Mucosa of stomach (tissue), 1 donor: ENCODE measurements around the gene TBX3.

ENCODE experiments used
- H3K27me3 ChIP-seq: one replicate; pipeline ENCODE4 v1.7.0; 2013; ENCODE audit warnings: mild to moderate bottlenecking, low read length; ENCODE audit not compliant: control insufficient read depth, insufficient read depth
- H3K36me3 ChIP-seq: one replicate; pipeline ENCODE4 v1.7.0; 2013; ENCODE audit warnings: low read length; ENCODE audit not compliant: control insufficient read depth, insufficient read depth
- H3K4me1 ChIP-seq: one replicate; pipeline ENCODE4 v1.7.0; 2013; ENCODE audit warnings: mild to moderate bottlenecking, low read length; ENCODE audit not compliant: control insufficient read depth, insufficient read depth
- H3K4me3 ChIP-seq: one replicate; pipeline ENCODE4 v1.7.0; 2013; ENCODE audit warnings: low read length
- H3K9ac ChIP-seq: one replicate; pipeline ENCODE4 v1.7.0; 2013; ENCODE audit warnings: mild to moderate bottlenecking, low read length, moderate library complexity
- H3K9me3 ChIP-seq: one replicate; pipeline ENCODE4 v1.7.0; 2013; ENCODE audit warnings: mild to moderate bottlenecking, low read length, moderate library complexity; ENCODE audit not compliant: control insufficient read depth
- donor health status: Pancreatic carcinoma.

Gene TBX3

DNA sequence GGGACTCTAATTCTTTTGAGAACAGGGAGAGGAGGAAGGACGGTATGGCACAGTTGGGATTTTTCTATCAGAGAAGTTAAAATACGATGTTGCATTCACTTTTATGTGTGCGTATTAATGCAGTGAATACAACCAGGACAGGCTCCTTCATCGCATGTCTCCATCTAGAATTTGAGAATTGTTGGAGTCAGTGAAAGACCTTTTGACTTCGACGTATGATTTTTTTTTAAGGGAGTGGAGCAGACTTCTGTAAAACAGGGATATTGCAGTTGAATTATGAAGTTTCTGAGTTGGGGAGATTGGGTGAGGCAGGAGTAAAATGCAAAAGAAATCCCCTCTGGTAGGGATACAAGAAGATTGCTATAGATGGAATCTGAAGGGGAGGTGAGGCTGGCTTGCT is 9.6 kb upstream of the TBX3 start:
- no peaks in the 10 kb centered on the region for H3K9me3 ChIP-seq
- no peak overlapping the region for H3K4me3 ChIP-seq
- H3K9ac ChIP-seq: no peak overlapping the region
- H3K36me3 ChIP-seq: no peaks in the 10 kb centered on the region
- H3K27me3 ChIP-seq: peaks cover 100% of the 10 kb centered on the region
- peaks cover 14% of the 10 kb centered on the region for H3K4me1 ChIP-seq

DNA sequence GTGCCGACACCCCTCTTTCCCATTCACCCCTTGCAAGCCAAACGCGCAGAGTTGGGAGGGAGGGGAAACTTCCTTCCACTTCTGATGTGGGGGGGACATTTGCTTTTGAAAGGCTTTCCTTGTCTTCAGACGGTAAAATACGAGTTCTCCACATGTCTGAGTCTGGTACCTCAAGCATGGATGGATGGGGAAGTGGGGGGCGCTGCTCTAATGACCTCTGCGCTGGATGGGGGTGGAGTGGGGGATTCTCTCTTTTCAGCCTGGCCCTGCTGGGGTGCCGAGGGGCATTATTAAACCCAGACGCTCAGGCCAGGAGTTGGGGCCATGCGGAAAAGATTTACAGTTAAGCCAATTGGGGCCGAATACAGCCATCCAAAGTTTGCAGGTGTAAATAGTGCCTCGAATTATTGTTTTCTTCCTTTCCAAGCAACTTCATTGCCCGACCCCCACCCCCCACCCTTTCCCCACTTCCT is 9.1 kb upstream of the TBX3 start:
- H3K9me3 ChIP-seq: no peaks in the 10 kb centered on the region
- H3K27me3 ChIP-seq: peaks cover 100% of the 10 kb centered on the region
- H3K4me1 ChIP-seq: peaks cover 14% of the 10 kb centered on the region
- H3K4me3 ChIP-seq: no peak overlapping the region
- no peaks in the 10 kb centered on the region for H3K36me3 ChIP-seq
- peak overlapping the region; percentile 6 for H3K9ac ChIP-seq

DNA sequence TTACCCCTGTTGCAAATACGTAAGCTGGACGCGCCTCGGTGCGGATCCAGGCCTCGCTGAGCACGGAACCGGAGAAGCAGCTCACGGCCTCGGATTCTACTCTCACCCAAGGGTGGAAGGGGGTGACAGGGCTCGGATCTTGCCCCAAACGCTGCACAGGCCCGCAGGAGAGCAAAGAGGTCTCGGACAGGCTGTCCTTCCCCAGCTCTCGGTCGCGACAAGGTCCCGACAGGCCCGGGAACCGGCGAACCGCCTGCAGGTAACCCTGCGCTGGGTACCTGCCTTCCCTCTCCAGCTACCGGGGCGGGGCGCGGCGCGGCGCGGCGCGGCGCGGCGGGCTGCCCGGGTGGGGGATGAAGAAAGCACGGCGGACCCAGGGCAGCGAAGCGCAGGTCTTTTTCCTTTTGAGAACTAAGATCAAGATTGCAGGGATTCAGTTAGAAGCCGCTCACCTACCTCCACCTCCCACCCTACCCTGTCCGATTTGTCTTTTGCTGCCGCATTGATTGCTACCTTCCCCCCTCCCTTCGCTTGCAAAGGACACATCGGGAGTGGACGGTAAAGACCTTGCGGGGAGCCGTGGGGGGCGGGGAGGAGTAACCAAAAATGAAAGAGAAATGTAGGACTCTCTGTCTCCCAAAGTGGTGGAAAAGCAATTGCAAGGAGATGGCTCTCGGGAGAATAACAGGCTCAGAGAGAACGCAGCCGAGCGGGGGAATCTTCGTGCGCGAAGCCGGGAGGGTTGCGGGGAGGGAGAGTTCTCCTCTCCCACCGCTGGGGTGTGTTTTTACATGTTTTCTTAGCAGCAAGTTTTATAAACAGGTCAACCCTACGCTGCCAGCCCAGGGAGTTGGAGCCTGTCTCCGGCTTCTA is 8.4 kb upstream of the TBX3 start:
- Histone ChIP-seq H3K9me3 (no peaks in the 10 kb centered on the region), H3K9ac (peak overlapping the region; percentile 6), H3K4me3 (peak overlapping the region; percentile 10), H3K36me3 (no peaks in the 10 kb centered on the region), H3K27me3 (peaks cover 99% of the 10 kb centered on the region), H3K4me1 (peaks cover 20% of the 10 kb centered on the region)

DNA sequence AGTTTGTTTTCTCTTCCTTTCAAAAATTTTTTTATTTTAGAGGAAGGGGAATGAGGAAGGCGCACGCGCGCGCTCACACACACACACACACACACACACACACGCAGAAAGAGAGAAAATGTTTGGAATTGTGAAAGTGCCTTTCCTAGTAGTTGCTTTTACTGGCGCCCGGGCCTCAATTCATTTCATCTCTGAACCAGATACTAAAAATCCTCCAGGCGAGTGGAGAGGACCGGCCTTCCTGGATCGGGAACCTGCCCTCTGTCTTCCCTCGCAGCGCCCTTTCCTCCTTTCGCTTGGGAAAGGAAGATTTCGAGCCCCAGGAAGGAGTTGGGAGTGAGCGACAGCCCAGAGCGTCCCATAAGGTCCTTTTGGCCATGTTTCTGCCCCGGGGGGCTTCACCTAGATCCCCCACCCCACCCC is 7.8 kb upstream of the TBX3 start:
- Histone ChIP-seq H3K4me1 (peaks cover 26% of the 10 kb centered on the region), H3K36me3 (no peaks in the 10 kb centered on the region), H3K27me3 (peaks cover 99% of the 10 kb centered on the region), H3K9me3 (no peaks in the 10 kb centered on the region), H3K9ac (no peak overlapping the region), H3K4me3 (peak overlapping the region; percentile 10)

DNA sequence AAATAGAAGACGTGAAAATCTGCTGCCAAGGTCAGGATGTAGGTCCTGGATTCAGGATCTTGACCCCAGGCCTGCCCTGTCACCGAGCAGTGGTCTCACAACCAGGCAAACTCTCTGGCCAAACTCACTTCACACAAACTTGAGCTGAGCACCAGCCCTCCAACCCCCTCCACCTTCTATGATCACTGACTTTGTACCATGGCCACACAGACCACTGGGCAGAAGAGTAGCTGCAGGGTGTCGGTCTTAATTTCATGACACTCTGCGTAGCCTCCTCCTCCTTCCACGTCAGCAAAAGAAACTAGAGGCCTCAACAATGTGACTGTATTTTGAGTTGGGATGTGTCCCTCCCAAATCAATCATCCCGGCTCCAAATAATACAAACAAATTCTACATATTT is 7.2 kb upstream of the TBX3 start:
- Histone ChIP-seq H3K27me3 (peaks cover 99% of the 10 kb centered on the region), H3K36me3 (no peaks in the 10 kb centered on the region), H3K4me1 (peaks cover 29% of the 10 kb centered on the region), H3K4me3 (no peak overlapping the region), H3K9ac (no peak overlapping the region), H3K9me3 (no peaks in the 10 kb centered on the region)

DNA sequence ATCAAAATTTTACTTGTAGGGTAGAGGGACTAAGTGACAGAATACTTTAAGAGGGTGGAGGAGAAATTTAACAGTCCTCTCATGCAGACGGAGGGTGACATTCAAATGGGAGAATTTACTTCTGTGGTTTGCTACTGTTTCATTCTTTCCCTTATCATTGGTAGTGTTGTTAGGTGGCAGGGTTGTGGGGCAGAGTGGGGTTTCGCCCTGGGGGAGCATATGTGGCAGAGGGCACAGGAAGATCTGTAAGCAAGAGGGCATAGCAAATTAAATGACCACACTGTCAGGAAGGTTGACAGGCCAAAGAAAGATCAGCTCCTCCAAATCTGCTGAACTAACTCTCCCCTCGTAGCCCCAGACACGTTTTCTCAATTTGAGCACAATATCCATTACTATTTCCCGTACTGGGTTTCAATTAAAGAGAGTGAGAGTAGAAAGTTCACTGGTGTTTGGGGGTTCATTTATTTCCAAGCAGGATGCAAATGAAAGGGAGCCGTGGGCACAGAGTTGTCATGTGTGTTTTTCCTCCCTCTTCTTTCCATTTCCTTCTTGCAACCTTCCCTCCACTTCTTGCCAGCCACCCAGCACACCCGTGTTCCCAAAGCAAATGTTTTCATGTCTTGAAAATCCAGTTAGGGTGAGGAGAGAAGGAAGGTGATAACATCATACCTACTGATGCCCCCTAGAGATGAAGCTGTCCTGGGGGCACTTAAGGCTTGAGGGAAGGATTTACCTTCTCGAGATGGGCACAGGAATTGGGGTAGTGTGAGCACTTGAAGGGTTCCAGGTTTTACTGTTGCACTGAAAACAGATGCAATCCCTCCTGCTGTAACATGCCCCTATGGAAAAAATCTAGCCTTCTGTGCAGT is 6.5 kb upstream of the TBX3 start:
- H3K4me1 ChIP-seq: peaks cover 32% of the 10 kb centered on the region
- H3K9me3 ChIP-seq: no peaks in the 10 kb centered on the region
- peaks cover 99% of the 10 kb centered on the region for H3K27me3 ChIP-seq
- H3K9ac ChIP-seq: no peak overlapping the region
- no peak overlapping the region for H3K4me3 ChIP-seq
- no peaks in the 10 kb centered on the region for H3K36me3 ChIP-seq

DNA sequence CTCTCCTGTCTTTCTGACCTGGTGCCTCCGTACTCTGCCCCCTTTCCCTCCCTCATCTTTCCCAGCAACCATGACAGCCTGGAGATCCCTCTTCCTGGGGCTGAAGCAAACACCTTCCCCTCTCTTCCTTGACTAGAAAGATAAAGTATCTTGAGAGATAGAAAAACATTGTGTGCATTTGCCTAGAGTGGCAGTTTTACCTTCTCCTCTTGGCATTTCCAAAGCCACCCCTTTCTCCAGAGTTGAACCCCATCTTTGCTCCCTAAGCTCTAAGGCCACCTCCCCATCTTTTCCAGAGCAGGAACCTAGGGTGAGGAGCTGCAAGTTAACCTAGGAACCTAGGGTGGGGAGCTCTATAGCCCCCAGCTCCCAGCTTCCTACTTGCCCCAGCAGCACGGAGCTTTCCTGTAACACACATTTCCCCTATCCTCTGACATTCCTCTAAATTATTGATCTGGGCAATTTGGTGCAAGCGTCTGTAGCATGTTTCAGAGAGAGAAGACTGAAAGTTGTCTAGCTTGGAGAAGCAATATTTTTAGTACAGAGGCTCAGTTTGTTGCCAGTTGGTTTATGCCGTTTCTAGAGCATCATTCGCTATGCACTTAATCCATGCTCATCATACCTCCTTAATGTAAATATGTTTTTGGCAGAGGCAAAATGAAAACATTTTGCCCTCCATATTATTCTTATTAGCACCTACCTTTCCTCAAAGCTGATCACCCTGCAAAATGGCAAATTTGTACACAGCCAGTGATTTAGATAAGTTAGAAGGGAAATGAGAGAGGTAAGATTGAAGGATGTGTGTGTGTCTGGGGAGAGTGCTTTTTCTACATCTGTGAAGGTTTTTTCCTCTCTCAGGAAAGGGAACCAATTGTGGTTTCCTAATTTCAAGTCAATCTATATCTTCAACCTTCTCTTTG is 5.4 kb upstream of the TBX3 start:
- no peak overlapping the region for H3K9ac ChIP-seq
- peaks cover 43% of the 10 kb centered on the region for H3K4me1 ChIP-seq
- no peaks in the 10 kb centered on the region for H3K36me3 ChIP-seq
- H3K4me3 ChIP-seq: no peak overlapping the region
- no peaks in the 10 kb centered on the region for H3K9me3 ChIP-seq
- peaks cover 96% of the 10 kb centered on the region for H3K27me3 ChIP-seq

DNA sequence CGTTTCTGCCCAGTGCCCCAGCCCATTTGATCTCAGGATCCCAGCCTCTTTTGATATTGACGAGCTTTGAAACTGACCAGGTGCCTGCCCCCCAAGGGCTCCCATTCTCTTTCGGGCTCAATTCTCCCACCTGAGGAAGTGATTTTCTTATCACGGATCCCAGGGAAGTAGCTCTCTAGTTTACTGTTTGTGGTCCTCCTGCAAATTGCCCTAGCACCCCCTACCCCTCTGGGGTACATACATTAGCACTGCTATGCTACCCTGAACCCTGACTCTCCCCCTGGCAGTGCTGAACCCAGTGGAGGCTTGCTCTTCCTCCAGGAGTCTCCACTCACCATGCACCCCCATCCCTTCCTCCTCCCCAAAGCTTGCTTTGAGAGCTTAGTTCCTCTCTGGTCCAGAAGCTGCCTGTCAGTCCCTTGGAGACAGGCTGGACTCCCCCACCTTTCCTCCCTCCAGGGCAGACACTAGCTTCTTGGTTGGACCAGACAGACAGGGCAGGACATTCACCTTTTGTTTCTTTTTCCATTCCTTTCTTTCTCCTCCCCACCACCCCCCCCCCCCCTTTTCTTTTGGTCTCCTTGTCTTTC is 4.4 kb upstream of the TBX3 start:
- H3K27me3 ChIP-seq: peaks cover 92% of the 10 kb centered on the region
- H3K4me1 ChIP-seq: peaks cover 51% of the 10 kb centered on the region
- no peaks in the 10 kb centered on the region for H3K36me3 ChIP-seq

DNA sequence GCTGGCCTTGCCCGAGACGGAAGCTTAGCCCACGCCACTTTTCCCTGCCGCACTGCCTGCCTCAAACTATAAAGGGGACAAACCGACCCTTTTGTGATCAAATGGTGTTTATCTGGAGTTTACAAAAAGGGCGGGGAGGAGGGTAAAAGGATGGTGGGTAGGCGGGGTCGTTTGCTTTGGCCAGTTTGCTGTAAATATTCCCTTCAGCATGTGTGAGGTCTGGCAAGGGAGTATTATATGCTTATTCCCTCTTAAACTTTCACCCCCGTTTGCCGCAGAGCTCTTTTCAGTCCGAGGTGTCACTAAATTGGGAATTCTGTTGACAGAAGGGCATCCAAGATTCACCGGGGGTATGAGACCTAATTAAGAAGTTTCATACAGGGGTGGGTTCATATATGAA is 3.8 kb upstream of the TBX3 start:
- H3K9ac ChIP-seq: no peak overlapping the region
- no peaks in the 10 kb centered on the region for H3K36me3 ChIP-seq
- peaks cover 52% of the 10 kb centered on the region for H3K4me1 ChIP-seq
- H3K27me3 ChIP-seq: peaks cover 92% of the 10 kb centered on the region
- no peaks in the 10 kb centered on the region for H3K9me3 ChIP-seq
- H3K4me3 ChIP-seq: no peak overlapping the region

More for the DNA sequence above, 4.4 kb upstream of the TBX3 start:
- Histone ChIP-seq H3K4me3 (no peak overlapping the region), H3K9ac (no peak overlapping the region), H3K9me3 (no peaks in the 10 kb centered on the region)

DNA sequence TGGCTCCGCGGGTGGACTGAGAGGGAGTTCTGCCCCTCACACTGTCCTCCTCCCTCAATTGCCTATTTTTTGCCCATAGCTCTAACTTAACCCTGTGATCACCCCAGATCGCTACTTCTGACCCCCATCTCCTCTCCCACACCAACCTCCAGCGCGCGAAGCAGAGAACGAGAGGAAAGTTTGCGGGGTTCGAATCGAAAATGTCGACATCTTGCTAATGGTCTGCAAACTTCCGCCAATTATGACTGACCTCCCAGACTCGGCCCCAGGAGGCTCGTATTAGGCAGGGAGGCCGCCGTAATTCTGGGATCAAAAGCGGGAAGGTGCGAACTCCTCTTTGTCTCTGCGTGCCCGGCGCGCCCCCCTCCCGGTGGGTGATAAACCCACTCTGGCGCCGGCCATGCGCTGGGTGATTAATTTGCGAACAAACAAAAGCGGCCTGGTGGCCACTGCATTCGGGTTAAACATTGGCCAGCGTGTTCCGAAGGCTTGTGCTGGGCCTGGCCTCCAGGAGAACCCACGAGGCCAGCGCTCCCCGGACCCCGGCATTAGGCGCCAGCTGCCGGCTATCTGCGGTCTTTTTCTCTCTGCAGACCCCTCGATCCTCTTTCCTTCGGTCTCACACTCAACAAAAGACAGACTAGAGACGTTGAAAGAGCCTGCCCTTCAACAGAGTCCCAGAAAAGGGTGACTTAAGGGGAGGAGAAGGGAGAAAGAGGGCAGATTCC is 3.0 kb upstream of the TBX3 start:
- H3K9me3 ChIP-seq: no peaks in the 10 kb centered on the region
- H3K4me3 ChIP-seq: no peak overlapping the region
- peaks cover 44% of the 10 kb centered on the region for H3K4me1 ChIP-seq
- no peak overlapping the region for H3K9ac ChIP-seq
- H3K36me3 ChIP-seq: no peaks in the 10 kb centered on the region
- peaks cover 92% of the 10 kb centered on the region for H3K27me3 ChIP-seq

DNA sequence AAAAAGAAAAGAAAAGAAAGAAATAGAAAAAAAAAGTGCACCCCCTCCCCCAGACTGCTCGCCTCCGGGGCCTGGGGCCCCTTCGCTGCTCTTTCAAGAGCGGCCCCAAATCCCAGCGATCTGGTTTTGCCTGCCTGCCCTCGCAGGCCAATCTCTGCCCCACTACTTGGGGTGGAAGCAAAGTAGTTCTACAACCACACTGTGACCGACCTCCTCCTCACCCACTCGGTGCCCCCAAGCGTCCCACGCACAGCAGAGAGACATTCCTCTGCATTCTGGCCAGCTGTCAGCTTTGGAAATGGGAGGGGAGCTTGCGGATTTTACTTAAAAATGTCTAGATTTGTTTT is 2.4 kb upstream of the TBX3 start:
- H3K4me3 ChIP-seq: no peak overlapping the region
- peaks cover 86% of the 10 kb centered on the region for H3K27me3 ChIP-seq
- H3K9ac ChIP-seq: no peak overlapping the region
- peaks cover 41% of the 10 kb centered on the region for H3K4me1 ChIP-seq
- no peaks in the 10 kb centered on the region for H3K9me3 ChIP-seq
- H3K36me3 ChIP-seq: no peaks in the 10 kb centered on the region
